DND-41 (cell line): ENCODE measurements around the gene LTB4R2.

Source experiments
- EZH2 ChIP-seq: IDR thresholded peaks from 3 replicates; pipeline ENCODE4 v1.6.1; 2012; ENCODE audit warnings: borderline replicate concordance, low read depth, mild to moderate bottlenecking, moderate library complexity, low read length, inconsistent platforms; ENCODE audit not compliant: severe bottlenecking
- TF ChIP-seq, protein P1 (sequence below): IDR thresholded peaks from 2 replicates; pipeline ENCODE4 v1.5.1; 2012; ENCODE audit warnings: borderline replicate concordance, low read length, moderate library complexity, mild to moderate bottlenecking; ENCODE audit not compliant: poor library complexity, severe bottlenecking; ENCODE audit errors: extremely low read depth

DNA sequence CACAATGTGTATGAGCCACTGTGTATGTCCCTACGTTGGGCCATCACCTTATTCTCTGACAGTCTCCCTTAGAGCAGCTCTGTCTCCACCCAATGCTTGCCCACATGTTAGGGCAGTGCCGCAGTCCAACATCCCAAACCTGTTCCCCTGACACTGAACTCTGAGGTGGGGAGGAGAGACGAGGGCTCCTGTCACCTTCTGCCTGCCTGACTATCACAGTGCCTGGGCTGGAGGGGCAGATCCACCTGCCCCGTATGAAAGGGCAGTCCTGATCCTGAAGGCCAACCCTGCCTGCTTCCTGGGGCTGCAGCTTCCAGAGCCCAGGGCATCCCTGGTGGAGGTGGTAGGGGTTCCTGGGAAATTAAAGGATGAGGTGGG lies 49.2 kb upstream of the LTB4R2 start:
- no peak for TF ChIP-seq EZH2
- TF ChIP-seq, protein P1, sequence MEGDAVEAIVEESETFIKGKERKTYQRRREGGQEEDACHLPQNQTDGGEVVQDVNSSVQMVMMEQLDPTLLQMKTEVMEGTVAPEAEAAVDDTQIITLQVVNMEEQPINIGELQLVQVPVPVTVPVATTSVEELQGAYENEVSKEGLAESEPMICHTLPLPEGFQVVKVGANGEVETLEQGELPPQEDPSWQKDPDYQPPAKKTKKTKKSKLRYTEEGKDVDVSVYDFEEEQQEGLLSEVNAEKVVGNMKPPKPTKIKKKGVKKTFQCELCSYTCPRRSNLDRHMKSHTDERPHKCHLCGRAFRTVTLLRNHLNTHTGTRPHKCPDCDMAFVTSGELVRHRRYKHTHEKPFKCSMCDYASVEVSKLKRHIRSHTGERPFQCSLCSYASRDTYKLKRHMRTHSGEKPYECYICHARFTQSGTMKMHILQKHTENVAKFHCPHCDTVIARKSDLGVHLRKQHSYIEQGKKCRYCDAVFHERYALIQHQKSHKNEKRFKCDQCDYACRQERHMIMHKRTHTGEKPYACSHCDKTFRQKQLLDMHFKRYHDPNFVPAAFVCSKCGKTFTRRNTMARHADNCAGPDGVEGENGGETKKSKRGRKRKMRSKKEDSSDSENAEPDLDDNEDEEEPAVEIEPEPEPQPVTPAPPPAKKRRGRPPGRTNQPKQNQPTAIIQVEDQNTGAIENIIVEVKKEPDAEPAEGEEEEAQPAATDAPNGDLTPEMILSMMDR = no peak
